Activated CD8-positive, alpha-beta memory T cell treated with anti-CD3 and anti-CD28 coated beads, Interleukin-2, amount 10 ng/mL, durations not matched to agents 7 days and 5 days (primary cell): ENCODE measurements around the gene NAP1L4. TPM values are rescaled to one million over a fixed set of nuclear protein-coding genes. Genes with fewer than 3 reads are reported as not detected.

Source experiments
- ATAC-seq: fragments of 150-1000 bp; cut with Tn5 transposase; one replicate; pipeline ENCODE4 v1.10.0; 2021; ENCODE audit warnings: moderate library complexity
- CTCF ChIA-PET: fragments of 350-600 bp; sonication (Branson Sonifier 250); formaldehyde crosslinking; loops from one replicate; lab custom pipeline; 2021; ENCODE audit warnings: antibody characterized with exemption; lab: Charles Lee
- DNase-seq: peaks from one replicate; pipeline ENCODE4 v3.0.0-alpha.2; 2020
- H3K27ac Mint-ChIP-seq: one replicate; pipeline ENCODE4 v1.8.0; 2021; ENCODE audit warnings: mild to moderate bottlenecking, mixed read lengths
- H3K27me3 Mint-ChIP-seq: one replicate; pipeline ENCODE4 v1.8.0; 2021; ENCODE audit warnings: mixed read lengths
- H3K36me3 Mint-ChIP-seq: one replicate; pipeline ENCODE4 v1.8.0; 2021; ENCODE audit warnings: mild to moderate bottlenecking, mixed read lengths
- H3K4me1 Mint-ChIP-seq: one replicate; pipeline ENCODE4 v1.8.0; 2021; ENCODE audit warnings: mixed read lengths
- H3K4me3 Mint-ChIP-seq: one replicate; pipeline ENCODE4 v1.8.0; 2021; ENCODE audit warnings: mild to moderate bottlenecking, moderate library complexity, mixed read lengths
- H3K9me3 Mint-ChIP-seq: one replicate; pipeline ENCODE4 v1.8.0; 2022; ENCODE audit warnings: low read depth, mixed read lengths
- total RNA-seq, 2 experiments: library from RNA; stranded (reverse); gene quantifications; one replicate each; pipeline ENCODE4 v1.2.3, GENCODE V29; 2021

The NAP1L4 gene
- total RNA-seq, 2 experiments from 2014 or later: 347 to 389 TPM

DNA sequence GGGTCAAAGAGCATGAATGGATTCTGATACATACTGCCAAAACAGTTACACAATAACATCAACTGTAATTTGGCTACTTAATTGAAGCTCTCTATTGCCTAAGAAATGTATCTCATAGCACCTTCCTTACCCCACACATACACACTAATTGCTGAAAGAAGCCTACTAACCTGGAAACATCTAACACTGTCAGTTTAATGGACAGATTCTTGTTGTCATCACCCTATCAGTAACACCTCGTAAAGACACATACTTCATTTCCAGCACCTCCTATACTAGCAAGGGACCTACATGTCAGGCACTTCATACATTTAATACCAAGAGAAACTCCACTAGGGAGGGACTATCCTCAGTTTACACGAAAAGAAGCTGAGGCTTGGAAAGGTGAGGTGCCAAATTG lies 9.9 kb downstream of the NAP1L4 start:
- CTCF ChIA-PET: interaction anchor here (0.7 to 1.2 kb wide), 3 partner anchors 31 to 52 kb away, joined by 3 to 4 read pairs (median 3); no protein-coding TSS in a partner anchor
- no peaks in the 10 kb centered on the region for H3K27me3 Mint-ChIP-seq
- DNase-seq (no peak), ATAC-seq (peak; percentile 30)
- H3K4me1 Mint-ChIP-seq: peaks cover 65% of the 10 kb centered on the region
- H3K4me3 Mint-ChIP-seq: no peak overlapping the region
- peaks cover 42% of the 10 kb centered on the region for H3K36me3 Mint-ChIP-seq
- no peaks in the 10 kb centered on the region for H3K9me3 Mint-ChIP-seq
- peak overlapping the region; percentile 51 for H3K27ac Mint-ChIP-seq

DNA sequence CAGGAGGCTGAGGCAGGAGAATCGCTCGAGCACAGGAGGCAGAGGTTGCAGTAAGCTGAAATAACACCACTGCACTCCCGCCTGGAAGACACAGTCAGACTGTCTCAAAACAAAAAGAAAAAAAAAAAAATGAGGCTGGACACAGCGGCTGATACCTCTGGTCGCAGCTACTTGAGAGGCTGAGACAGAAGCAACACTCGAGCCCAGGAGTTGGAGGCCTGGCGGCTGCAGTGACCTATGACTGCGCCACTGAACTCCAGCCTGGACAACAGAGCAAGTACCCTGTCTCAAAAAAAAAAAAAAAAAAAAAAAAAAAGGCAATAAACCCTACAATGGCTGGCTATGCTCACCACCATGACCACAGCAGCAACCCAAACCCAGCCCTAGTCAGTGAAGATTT lies 11.0 kb downstream of the NAP1L4 start:
- H3K27ac Mint-ChIP-seq: no peak overlapping the region
- no peaks in the 10 kb centered on the region for H3K9me3 Mint-ChIP-seq
- no peak for ATAC-seq
- CTCF ChIA-PET: interaction anchor here (1.0 to 1.6 kb wide), 4 partner anchors 8 to 450 kb away, joined by 3 to 9 read pairs (median 4); no protein-coding TSS in a partner anchor
- H3K36me3 Mint-ChIP-seq: peaks cover 48% of the 10 kb centered on the region
- H3K4me1 Mint-ChIP-seq: peaks cover 70% of the 10 kb centered on the region
- DNase-seq: no peak
- no peaks in the 10 kb centered on the region for H3K27me3 Mint-ChIP-seq
- H3K4me3 Mint-ChIP-seq: no peak overlapping the region

DNA sequence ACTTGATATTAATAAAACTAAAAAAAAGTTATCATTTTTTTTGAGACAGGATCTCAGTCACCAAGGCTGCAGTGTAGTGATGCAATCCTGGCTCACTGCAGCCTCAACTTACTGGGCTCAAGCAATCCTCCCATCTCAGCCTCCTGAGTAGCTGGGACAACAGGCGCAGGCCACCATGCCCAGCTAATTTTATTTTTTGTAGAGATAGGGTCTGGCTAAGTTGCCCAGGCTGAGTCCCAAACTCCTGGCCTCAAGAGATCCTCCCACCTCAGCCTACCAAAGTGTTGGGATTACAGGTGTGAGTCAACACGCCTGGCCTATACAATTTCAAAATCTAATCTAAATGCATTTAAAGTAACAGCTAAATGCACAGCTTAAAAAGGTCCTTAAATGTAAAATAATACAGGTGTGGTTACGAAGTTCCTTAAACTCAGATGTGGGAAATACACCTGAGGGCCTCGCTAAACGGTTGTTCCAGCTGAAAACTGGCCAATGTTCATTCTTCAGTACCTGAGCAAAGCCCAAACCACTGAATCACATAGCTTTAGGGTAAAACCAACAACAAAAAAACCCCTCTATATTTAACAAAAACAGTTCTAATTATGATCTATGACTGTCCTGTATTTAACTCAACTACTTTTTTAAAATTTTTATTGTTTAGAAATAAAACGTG lies 11.8 kb downstream of the NAP1L4 start:
- Mint-ChIP-seq H3K36me3 (peaks cover 53% of the 10 kb centered on the region), H3K4me3 (no peak overlapping the region), H3K4me1 (peaks cover 72% of the 10 kb centered on the region)

GRCh38 chr11:2977113-2977512 lies 15.0 kb downstream of the NAP1L4 start:
- H3K27ac Mint-ChIP-seq: peak overlapping the region; percentile 10
- no peaks in the 10 kb centered on the region for H3K9me3 Mint-ChIP-seq
- peaks cover 54% of the 10 kb centered on the region for H3K36me3 Mint-ChIP-seq
- H3K27me3 Mint-ChIP-seq: no peaks in the 10 kb centered on the region
- no peak overlapping the region for H3K4me3 Mint-ChIP-seq
- ATAC-seq (no peak), DNase-seq (no peak)
- H3K4me1 Mint-ChIP-seq: peaks cover 51% of the 10 kb centered on the region
- CTCF ChIA-PET: interaction anchor here (2.3 to 3.4 kb wide), 3 partner anchors 12 to 115 kb away, joined by 18 to 41 read pairs (median 22); no protein-coding TSS in a partner anchor

More for the DNA sequence above, 11.8 kb downstream of the NAP1L4 start:
- no peaks in the 10 kb centered on the region for H3K9me3 Mint-ChIP-seq
- no peaks in the 10 kb centered on the region for H3K27me3 Mint-ChIP-seq
- CTCF ChIA-PET: interaction anchor here (1.0 to 1.6 kb wide), 4 partner anchors 9 to 35 kb away, joined by 3 to 9 read pairs (median 4); no protein-coding TSS in a partner anchor
- no peak overlapping the region for H3K27ac Mint-ChIP-seq
- no peak for DNase-seq
- ATAC-seq: no peak

DNA sequence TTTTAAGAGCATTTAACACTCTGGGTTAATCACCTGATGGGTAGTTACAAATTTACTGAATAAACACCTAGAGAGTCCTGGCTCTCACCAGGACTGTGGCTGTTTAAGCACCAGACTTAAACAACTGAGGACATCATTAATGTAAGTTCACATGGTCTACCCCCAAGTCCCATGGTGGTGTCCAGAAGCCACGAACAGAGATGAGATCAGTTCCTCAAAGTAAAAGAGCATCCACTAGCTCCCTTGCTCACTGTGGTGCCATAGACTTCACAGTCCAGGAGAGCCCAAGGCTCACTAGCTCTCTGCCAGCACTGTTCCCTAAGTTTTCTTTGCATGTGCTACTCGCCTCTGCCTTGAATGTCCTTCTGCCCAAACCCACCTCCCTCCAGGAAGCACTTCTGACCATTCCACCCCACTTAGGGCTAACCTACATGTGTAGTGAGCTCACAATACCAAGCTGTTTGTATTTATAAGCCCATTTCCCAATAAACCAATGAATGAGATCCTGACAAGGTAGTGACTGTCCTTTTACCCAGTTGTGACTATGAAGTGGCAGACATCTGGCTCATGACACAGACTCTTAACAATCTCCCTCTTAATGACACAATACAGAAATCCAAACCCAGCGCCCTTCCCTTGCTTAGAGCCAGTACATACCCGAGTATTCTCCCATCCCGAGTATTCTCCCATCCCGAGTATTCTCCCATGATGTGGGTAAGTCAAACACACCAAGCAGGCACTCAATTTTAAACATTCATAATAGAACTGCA lies 15.7 kb downstream of the NAP1L4 start:
- no peak for ATAC-seq
- Mint-ChIP-seq H3K27me3 (no peaks in the 10 kb centered on the region), H3K4me1 (peaks cover 45% of the 10 kb centered on the region), H3K36me3 (peaks cover 53% of the 10 kb centered on the region), H3K4me3 (no peak overlapping the region), H3K9me3 (no peaks in the 10 kb centered on the region), H3K27ac (peak overlapping the region; percentile 41)
- DNase-seq: no peak
- CTCF ChIA-PET: interaction anchor here (1.0 to 3.4 kb wide), 14 partner anchors 10 to 115 kb away, joined by 3 to 41 read pairs (median 12); no protein-coding TSS in a partner anchor

- peak; percentile 69 for DNase-seq
- Mint-ChIP-seq H3K4me1 (peaks cover 41% of the 10 kb centered on the region), H3K27ac (peak overlapping the region; percentile 64), H3K36me3 (peaks cover 60% of the 10 kb centered on the region), H3K9me3 (no peaks in the 10 kb centered on the region), H3K27me3 (no peaks in the 10 kb centered on the region), H3K4me3 (no peak overlapping the region)
- ATAC-seq: peak; percentile 86
- CTCF ChIA-PET: interaction anchor here (0.6 to 3.4 kb wide), 21 partner anchors 8 to 765 kb away, joined by 3 to 41 read pairs (median 7); partner anchors contain the start of gene PHLDA2
Observed at GRCh38 chr11:2975594-2975993, 16.5 kb downstream of the NAP1L4 start.

- peak overlapping the region; percentile 5 for H3K27ac Mint-ChIP-seq
- CTCF ChIA-PET: interaction anchor here (0.7 to 3.4 kb wide), 14 partner anchors 9 to 441 kb away, joined by 3 to 41 read pairs (median 10); no protein-coding TSS in a partner anchor
- DNase-seq: no peak
- H3K27me3 Mint-ChIP-seq: no peaks in the 10 kb centered on the region
- no peak overlapping the region for H3K4me3 Mint-ChIP-seq
- H3K9me3 Mint-ChIP-seq: no peaks in the 10 kb centered on the region
- H3K4me1 Mint-ChIP-seq: peaks cover 40% of the 10 kb centered on the region
- H3K36me3 Mint-ChIP-seq: peaks cover 71% of the 10 kb centered on the region
- no peak for ATAC-seq
Observed at GRCh38 chr11:2974272-2974671, 17.9 kb downstream of the NAP1L4 start.

DNA sequence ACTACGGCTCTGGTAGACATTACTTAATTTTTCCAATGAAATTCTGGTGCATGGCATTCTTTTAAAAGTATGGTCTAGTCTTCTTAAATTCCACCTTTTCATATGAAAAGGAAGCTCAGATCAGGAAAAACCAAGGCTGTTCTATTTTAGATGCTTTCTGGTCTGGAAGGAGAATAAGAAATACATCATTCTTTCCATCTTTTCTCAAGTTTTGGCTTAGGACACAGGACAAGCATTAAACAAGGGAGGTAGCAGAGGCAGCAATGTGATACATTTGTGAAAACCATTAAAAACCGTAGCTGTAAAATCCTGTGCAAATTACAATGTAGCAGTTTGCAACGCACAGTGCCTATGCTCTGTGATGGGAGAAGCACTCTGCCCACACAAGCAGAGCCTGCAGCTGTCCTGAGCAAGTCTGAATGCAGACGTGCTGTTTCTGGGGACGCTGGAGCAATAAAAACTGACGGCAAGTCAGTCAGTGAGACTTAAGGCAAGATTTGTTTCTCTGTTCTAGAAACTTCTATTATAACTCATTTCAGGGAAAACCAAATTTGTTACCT lies 23.7 kb downstream of the NAP1L4 start:
- peaks cover 81% of the 10 kb centered on the region for H3K36me3 Mint-ChIP-seq
- no peak overlapping the region for H3K4me3 Mint-ChIP-seq
- no peak overlapping the region for H3K27ac Mint-ChIP-seq
- peaks cover 12% of the 10 kb centered on the region for H3K4me1 Mint-ChIP-seq
- DNase-seq (no peak), ATAC-seq (no peak)
- no peaks in the 10 kb centered on the region for H3K27me3 Mint-ChIP-seq
- no peaks in the 10 kb centered on the region for H3K9me3 Mint-ChIP-seq
- CTCF ChIA-PET: interaction anchor here (0.7 to 1.4 kb wide), 4 partner anchors 21 to 435 kb away, joined by 3 to 5 read pairs (median 3); no protein-coding TSS in a partner anchor

DNA sequence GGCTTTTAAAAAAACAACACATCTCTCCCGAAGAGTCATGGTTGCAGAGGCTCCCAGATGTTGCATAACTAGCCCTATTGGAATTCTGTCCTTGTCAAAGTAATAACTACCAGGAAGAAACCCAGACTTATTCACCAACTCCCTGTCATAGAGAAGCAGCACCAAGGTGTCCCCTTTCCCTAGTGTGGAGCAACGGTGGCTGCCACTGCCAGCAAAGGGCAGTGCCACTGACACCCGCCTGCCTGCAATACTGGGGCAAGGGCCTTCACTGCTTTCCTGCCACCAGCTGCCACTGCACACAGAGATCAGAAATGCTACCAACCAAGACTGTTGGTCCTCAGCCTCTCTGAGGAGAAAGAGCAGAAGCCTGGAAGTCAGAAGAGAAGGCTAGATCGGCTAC lies 27.3 kb downstream of the NAP1L4 start:
- no peak for DNase-seq
- Mint-ChIP-seq H3K4me1 (peaks cover 25% of the 10 kb centered on the region), H3K4me3 (no peak overlapping the region), H3K27me3 (no peaks in the 10 kb centered on the region), H3K9me3 (no peaks in the 10 kb centered on the region), H3K27ac (no peak overlapping the region), H3K36me3 (peaks cover 84% of the 10 kb centered on the region)
- ATAC-seq: no peak
- CTCF ChIA-PET: no interaction called here

DNA sequence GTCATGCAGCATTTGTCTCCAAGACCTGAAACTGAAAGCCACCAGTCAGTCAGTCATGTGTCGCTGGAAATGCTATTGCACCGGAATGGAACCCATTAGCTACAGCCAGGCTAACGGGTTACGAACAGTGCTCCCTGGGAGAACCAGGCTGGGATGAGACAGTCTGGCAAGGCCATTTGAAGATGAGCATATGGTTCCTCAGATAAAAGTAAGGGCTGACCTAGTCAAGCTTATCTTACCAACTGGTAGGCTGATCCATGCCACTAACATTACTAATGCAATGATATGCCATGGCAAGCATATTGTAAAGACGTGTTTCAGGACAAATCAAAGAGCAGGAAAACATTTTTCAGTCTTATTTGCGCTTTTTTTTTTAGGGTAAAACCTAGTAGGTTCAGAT lies 28.4 kb downstream of the NAP1L4 start:
- CTCF ChIA-PET: no interaction called here
- Mint-ChIP-seq H3K27me3 (no peaks in the 10 kb centered on the region), H3K36me3 (peaks cover 85% of the 10 kb centered on the region), H3K9me3 (no peaks in the 10 kb centered on the region), H3K4me3 (no peak overlapping the region), H3K4me1 (peaks cover 25% of the 10 kb centered on the region), H3K27ac (no peak overlapping the region)
- DNase-seq (no peak), ATAC-seq (no peak)

DNA sequence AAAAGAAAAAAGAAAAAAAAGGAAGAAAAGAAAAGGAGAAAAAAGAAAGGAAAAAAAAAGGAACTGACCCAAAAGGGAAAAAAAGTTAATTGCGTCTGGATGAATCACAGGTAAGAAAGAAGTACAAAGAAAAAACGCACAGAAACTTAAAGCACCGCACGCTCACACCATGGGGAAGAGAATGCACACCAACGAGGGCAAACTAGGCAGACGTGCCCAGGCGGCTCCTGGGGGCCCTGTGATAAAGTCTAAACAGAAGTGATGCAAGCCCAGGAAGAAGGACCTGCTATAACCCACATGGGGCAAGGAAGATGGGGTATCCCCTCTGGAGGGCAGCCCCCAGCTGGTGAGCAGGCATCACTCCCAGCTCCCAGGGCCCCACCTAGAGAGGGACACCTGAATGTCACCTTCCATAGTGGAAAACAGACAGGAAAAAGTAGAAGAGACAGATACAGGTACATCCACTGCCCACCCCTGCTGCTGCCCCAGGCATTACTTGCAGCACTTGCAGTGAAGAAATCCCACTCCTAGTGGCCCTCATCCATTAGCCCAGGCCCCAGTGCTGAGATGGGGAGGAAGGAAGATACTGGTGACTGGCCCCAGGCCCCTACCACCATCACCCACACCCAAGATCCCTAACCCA lies 28.9 kb downstream of the NAP1L4 start:
- no peak for ATAC-seq
- no peak for DNase-seq
- no peak overlapping the region for H3K27ac Mint-ChIP-seq

DNA sequence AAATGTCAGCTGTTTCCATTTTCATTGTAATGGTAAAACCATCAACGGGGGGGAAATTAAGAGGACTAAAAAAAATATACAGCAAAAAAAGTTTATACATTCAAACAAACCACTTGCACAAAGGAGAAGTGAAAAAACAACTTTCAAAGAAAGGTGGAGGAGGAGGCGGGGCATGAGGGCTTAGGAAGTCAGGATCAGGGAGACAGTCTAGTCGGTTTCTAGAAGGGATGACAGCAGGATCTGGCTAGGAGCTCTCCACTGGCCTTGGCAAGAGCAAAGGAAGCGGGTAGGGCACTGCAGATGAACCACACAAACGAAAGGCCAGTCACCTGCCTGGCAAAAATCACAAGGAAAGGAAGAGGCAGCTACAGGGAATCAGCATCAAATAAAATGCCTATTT lies 31.0 kb downstream of the NAP1L4 start:
- Mint-ChIP-seq H3K36me3 (peaks cover 80% of the 10 kb centered on the region), H3K4me3 (no peak overlapping the region), H3K9me3 (no peaks in the 10 kb centered on the region), H3K27me3 (no peaks in the 10 kb centered on the region), H3K27ac (peak overlapping the region; percentile 14), H3K4me1 (peaks cover 31% of the 10 kb centered on the region)
- ATAC-seq (no peak), DNase-seq (no peak)
- CTCF ChIA-PET: interaction anchor here (1.3 to 3.5 kb wide), 4 partner anchors 14 to 60 kb away, joined by 3 to 14 read pairs (median 4); partner anchors contain the start of gene PHLDA2

More for the DNA sequence above, 28.9 kb downstream of the NAP1L4 start:
- Mint-ChIP-seq H3K9me3 (no peaks in the 10 kb centered on the region), H3K4me3 (no peak overlapping the region), H3K36me3 (peaks cover 85% of the 10 kb centered on the region), H3K4me1 (peaks cover 25% of the 10 kb centered on the region), H3K27me3 (no peaks in the 10 kb centered on the region)
- CTCF ChIA-PET: no interaction called here
